GM12801 (cell line): ENCODE data around the gene MYCN.

Source experiments
- CTCF ChIP-seq: IDR thresholded peaks from one replicate; pipeline ENCODE4 v1.5.1; 2011; ENCODE audit warnings: control low read depth; ENCODE audit not compliant: insufficient read length; ENCODE audit errors: extremely low read depth

The MYCN gene

GRCh38 chr2:15975261-15975600 is 34.9 kb downstream of the MYCN start:
- TF ChIP-seq CTCF, result no peak

DNA sequence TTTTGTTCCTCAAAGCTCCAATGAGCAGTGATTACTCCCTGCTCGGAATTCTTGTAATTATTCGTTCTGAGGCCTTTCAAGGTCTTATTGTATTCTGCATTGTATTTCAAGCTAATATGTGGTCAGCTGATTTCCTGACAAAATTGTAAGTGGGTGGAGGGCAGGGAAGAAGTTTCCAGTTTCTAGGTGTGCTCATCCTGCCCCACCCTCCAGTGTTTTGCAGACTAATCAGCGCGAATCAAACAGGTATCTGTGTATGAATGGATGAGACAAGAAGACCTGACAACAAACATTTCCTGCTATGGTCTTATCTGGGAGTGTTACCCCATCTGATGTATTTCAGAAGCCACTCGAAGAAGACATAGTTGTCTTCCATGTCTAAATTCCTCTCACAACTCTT is 35.3 kb downstream of the MYCN start:
- no peak for TF ChIP-seq CTCF

GRCh38 chr2:15976354-15976753 is 36.0 kb downstream of the MYCN start:
- TF ChIP-seq CTCF, result no peak

GRCh38 chr2:15979051-15979758 is 38.9 kb downstream of the MYCN start:
- TF ChIP-seq CTCF, result no peak

DNA sequence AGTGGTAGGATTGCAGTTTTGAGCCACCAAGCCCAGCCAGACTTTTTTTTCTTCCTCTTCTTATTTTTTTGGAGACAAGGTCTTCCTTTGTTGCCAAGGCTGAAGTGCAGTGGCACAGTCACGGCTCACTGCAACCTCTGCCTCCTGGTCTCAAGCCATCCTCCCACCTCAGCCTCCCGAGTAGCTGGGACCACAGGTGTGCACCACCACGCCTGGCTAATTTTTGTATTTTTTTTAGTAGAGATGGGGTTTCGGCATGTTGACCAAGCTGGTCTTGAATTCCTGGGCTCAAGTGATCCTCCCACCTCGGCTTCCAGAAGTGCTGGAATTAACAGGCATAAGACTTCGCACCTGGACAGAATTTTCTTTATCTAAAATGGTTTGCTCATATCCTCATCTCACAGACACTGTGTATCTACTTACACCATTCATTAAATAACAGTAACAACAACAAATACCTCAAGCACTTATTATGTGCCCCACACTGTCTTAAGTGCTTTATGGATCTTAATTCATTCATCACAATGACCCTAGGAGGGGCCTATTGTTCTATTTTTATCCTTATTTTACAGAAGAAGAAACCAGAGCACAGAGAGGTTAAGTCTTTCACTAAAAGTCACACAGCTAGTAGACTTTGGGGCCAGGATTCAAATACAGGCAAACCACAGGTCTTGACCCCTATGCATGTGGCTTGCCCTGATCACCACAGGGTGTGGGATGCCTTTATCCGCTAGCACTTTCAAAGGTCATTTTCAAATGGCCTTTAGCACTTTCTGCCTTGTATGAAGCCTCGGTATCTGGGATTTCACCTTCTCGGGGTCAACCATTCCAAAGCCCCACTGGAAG is 39.6 kb downstream of the MYCN start:
- TF ChIP-seq CTCF, result no peak

- no peak for TF ChIP-seq CTCF
Measured at GRCh38 chr2:15980605-15981098, 40.3 kb downstream of the MYCN start.

- no peak for TF ChIP-seq CTCF
Measured at GRCh38 chr2:15981646-15982045, 41.3 kb downstream of the MYCN start.
